NCI-H2227 (cell line): ENCODE measurements around the gene BRME1.
A peak's percentile ranks its signal among the peaks of the same experiment; 100 is the strongest.

Experiments
- DNase-seq: peaks from one replicate; lab custom pipeline; 2025; ENCODE audit not compliant: unreplicated experiment; lab: John Stamatoyannopoulos, UW

BRME1 gene

DNA sequence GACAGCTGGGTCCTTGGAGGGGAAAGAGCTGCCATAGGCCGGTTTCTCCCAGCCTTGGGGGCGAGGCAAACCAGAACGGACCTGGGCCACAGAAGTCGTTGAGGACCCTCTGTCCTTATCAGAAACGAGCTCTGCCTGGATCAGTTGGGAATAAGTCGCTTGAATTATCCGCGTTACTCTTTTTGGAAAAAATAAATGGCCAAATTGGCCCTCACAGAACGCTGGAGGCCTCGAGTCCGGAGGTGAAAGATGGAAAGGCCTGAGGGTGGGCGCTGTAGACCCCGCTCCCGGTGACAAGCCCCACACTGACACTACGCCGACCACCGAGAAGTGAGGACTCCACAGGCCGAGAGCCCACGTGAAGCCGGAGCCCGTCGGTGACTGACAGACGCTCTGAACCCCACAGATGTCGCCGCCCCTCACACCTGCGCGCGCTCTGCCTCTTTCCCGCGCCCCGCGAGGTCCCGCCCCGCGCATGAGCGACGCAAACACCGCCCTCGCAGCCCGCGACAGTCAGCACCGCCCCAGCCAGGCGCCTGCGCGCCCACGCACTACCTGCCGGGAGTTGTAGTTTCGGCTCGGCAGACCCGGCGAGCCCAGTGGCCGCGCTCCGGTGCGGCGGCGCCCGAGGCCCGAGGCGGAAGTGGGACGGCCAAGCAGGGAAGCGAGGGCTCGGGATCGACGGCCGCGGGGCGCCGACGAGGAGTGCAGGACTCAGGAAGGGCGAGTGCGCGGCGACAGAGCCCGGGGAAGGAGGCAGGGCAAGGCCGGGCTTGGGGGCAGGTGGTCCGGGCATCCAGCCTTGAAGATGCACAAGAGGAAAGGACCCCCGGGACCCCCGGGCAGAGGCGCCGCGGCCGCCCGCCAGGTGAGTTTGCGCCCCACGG is at the start of gene BRME1, which contains the start of gene CC2D1A:
Gene BRME1 (minus strand): TSS at position 484 of the 887 bp plus-strand sequence. CDS start 1,225 bp downstream, outside the sequence.
Gene CC2D1A (plus strand): TSS at position 568 of the 887 bp plus-strand sequence. CDS start 241 bp downstream, at position 809.
- DNase-seq = peak; percentile 93

DNA sequence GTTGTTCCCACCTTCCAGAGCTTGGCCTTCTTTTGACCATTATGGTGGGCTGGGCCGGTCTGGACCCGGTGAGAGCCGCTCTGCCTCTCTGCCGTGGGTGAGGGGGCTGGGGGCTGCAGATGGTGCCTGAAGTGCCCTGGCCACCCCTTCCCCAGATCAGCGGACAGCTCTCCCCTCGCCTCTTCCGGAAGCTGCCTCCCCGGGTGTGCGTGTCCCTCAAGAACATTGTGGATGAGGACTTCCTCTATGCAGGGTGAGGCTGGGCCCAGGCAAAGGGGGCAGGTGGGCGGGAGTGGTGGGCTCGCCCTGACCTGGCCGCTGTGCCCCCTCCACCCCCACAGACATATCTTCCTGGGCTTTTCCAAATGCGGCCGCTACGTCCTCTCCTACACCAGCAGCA is 48.3 kb upstream of the BRME1 start:
- no peak for DNase-seq

DNA sequence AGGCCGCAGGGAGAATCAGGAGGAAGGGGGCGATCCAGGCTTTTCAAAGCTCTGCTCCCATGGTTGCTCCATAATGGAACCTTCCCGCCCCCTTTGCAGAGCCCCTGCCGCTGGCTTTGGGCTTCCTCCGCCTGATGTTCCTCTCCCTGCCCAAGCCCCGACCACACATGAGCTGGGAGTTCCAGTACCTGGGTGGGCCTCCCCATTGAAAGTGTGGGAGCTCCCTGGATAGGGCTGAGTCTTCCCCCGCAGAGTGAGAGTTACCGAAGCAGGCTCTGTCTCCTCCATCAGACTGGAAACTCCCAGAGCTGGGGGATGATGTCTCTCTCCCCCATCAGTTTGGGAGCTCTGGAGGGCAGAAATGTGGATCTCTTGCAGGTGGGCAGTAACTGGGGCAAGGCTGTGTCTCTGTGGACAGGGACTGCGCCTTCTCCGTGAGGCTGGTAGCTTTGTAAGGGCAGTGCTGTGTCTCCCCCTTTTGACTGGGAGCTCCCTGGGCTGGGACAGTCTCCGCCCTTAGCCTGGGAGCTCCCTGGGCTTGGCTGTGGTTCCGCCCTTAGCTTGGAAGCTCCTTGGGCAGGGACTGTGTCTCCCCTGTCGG is 47.1 kb upstream of the BRME1 start:
- peak; percentile 42 for DNase-seq

DNA sequence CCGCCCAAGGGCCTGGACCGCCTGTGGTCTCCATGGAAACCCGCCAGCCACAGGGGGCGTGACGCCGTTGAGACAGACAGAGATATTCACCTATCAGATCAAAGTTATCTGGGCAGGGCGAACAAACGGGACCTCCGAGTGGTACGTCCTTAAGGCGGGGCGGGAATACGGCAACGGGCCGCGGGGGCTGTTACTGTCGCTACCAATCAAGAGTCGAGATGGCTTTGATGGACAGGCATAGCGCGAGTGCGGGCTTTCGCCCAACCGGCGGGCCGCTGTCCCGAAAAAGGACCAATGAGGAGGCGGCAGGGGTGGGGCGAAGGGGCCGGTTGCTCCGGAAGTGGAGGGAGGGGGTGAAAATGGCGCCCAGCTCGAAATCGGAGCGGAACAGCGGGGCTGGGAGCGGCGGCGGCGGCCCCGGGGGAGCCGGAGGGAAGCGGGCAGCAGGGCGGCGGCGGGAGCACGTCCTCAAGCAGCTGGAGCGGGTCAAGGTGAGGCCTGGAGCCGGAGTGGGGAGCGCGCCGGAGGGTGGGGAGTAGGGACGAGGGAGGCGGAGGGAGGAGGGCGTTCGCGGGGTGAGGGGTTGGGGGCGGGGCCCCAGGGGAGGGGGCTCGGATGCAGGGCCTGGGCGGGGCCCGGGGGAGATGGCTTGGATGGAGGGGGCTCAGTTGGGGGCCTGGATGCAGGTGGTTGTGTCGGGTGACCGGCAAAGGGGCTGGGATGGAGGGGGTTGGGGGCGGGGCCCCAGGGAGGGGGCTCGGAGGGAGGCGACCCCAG is 46.4 kb upstream of the BRME1 start, which contains the start of gene DCAF15:
Gene DCAF15 (plus strand): TSS at position 356 of the 777 bp plus-strand sequence. CDS start 4 bp downstream, at position 360.
- peak; percentile 98 for DNase-seq

DNA sequence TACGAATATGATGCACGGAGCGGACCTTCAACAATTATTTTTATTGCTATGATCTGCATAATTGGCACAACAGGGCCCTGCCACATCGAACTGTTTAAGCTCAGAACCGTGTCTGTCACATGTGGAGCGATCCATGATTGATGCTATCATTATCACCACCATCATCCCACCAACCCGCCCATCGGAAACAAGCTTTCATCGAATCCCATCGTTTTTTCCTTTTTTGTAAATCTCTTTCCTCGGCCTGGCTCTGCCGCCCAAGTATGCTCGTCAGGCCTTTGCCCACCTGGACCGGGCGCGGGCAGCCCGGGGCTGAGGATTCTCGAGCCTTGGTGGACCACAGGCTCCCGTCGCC is 45.9 kb upstream of the BRME1 start:
- no peak for DNase-seq

DNA sequence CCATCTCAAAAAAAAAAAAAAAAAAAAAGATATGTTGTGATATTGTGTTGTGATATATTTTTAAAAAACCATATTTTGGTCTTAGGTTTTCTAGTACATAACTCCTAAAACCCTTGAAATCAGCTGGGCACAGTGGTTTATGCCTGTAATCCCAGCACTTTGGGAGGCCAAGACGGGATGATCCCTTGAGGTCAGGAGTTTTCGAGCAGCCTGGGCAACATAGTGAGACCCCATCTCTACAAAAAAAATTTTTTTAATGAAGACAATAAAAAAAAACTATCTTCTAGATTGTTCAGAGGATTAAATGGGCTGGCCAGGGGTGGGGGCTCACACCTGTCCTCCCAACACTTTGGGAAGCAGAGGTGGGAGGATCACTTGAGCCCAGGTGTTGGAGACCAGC is 45.1 kb upstream of the BRME1 start:
- DNase-seq = no peak

DNA sequence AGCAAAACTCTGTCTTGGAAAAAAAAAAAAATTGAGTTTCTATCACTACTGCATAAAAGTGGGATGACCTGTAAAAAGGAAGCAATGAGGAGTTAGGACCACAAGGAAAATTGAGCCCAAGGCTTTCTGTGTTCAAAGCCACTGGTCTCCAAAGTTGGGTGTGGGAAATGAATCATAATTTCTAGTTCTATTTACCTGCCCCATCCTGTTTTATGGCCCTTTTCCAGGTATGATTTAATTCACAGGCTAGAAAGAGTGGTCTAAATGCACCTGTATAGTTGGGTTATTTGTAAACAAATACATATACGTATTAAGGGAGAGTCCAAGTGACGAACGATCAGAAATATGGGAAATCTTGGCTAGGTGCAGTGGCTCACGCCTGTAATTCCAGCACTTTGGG is 40.5 kb upstream of the BRME1 start:
- DNase-seq = no peak

DNA sequence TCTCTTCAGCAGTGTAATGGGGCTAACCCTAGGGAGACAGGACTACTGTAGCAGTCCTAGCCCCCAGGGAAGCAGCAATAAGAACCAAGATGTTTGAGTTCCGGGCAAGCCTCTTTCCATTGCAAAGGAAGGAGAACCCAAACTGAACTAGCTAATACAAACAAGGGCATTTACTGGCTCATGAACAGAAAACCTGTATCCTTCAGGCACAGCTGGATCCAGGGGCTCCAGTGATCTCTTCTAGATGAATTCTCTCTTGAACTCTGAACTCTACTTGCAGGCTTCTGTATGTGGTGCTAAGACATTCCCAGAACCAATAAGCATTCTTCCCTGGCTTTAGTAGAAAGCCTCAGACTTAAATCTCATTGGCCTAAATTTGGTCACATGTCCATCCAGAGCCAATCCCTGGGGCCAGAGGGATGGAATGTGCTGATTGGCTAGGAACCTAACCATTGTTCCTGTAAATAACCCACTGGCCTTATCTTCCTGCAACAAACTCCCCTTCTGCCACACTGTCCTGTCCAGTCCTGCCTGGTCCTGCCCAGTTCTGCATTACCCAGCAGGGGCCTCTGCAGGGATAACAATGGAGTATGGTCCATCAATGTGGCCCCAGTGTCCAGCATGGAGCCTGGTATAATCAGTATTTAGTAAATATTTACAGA is 36.2 kb upstream of the BRME1 start:
- DNase-seq = no peak

DNA sequence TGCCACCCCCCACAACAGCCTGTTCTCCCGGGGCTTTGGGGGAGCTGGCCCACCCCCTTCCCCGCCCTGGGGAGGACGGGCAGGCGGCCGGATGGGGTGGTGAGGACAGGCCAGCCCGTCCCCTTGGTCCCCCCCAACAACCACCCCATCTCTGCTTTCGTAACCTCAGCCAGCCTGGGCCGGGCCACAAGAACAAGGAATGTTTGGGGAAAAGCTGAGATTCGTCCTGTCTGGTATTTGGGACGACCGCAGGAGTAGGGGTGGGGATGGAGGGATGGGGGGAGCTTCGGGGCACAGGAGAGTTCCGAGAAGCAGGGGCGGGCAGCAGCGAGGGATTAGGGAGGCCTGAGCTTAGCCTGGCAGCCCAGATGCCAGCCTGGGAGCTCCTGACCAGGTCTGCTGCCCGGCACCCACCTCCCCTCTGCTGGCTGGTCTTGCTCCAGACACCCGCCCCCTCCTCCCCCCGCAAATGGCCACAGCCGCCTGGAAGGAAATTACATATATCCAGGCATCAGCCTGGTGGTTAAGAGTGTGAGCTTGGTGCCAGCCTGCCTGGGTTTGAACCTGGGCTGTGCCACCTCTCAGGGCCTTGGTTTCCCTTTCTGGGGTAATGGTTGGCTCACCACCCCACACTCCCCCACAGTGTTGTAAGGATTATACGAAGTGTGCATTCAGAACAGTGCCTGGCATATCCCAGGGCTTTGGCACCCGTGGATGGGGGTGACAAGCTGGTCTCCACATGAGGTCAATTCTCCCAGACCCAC is 32.6 kb upstream of the BRME1 start, which contains the start of gene PODNL1:
Gene PODNL1 (minus strand): TSS at position 117 of the 764 bp plus-strand sequence. CDS start 236 bp downstream, outside the sequence.
- DNase-seq = no peak

DNA sequence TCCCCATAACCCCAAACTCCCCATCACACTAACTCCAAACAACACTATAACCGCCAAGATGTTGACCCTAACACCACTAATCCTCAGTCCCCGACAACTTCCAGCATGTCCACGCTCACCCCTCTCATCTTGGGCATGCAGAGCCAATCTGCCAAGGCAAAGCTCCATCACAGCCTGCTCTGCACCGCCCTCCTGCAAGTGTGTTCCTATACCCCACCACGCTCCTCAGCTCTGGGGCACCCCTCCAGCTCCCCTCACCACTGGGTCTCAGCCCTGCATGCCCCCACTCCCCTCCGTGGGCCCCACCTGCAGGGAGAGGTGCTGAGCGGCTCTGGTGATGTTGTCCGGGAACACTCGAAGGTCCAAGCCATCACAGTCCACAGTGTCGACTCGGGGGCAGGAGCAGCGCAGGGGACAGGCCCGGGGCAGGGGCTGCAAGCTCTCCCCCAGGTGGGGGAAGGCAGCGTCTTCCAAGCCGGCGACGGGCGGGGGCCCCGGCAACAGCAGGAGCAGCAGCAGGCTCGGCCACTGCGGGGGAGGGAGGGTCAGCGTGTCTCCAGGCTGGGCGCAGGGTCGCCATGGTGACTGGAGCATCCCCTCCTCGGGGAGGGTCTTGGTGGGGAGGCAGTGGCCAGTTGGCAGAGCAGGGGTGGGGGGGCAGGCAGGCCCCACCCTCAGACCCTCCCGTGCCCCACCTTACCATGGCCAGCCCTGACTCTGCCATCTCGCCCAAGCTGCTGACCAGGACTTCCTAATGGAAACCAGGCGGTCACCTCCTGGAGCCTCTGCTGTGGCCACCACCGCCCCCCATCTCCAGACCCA is 31.8 kb upstream of the BRME1 start:
- DNase-seq = peak; percentile 13

DNA sequence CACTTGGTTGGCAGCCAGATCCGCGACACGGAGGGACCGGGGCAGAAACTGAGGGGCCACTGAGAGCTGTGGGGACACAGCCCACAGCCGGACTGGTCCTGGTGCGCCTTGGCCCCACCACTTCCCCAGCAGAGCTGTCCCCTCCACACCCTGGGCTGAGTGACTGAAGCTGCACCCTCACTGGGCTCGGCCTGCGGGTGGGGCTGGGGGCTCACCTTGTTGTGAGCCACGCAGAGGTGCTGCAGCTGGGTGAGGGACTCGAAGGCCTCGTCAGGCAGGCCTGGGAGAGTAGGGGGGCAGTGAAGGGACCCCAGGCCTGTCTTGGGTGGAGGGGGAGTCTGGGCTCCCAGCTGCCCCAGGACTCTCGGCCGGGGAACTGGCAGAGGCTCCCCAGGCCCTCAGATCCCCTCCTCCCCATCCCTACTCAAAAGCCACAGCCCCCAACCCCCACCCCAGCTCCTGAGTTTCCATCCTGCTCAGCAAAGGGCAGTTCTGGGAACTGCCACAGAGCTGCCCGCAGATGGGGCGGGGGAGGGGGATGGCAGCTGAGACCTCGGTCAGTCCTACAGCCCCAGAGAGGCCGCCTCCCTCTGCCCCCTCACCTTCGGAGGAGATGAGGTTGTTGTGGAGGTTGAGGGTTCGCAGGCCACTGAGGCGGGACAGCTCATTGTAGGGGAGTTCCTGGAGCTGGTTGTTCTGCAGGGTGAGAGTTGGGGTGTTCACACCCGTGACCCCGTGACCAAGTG is 30.0 kb upstream of the BRME1 start:
- no peak for DNase-seq

DNA sequence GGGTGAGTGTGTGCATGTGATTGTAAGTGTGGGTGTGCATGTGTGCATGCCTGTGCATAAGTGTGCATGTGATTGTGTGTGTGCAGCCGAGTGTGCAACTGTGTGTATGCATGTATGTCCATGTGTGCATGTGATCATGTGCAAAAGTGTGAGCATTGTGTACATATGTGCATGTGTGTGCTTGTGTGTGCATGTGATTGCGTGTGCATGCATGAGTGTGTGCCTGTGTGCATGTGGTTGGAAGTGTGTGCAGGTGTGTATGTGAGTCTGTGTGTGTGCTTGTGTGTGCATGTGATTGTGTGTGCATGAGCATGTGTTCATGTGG is 28.8 kb upstream of the BRME1 start:
- no peak for DNase-seq

DNA sequence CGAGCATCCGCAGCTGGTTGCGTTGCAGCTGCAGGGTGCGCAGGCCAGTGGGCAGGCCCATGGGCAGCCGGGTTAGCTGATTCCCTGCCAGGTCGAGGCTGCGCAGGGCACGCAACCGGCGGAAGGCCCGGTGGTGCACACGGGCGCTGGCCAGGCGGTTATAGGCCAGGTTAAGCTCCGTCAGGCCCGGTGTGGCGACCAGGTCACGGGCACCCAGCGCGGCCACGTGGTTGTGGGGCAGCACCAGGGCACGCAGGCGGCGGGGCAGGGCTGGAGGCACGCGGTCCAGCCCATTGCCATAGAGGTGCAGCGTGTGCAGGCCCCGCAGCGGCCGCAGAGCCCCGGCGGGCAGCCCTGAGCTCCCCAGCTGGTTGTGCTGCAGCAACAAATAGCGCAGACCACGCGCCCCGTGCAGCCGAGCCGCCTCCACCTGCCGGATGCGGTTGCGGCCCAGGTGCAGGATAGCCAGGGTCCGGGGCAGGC is 27.0 kb upstream of the BRME1 start:
- no peak for DNase-seq

DNA sequence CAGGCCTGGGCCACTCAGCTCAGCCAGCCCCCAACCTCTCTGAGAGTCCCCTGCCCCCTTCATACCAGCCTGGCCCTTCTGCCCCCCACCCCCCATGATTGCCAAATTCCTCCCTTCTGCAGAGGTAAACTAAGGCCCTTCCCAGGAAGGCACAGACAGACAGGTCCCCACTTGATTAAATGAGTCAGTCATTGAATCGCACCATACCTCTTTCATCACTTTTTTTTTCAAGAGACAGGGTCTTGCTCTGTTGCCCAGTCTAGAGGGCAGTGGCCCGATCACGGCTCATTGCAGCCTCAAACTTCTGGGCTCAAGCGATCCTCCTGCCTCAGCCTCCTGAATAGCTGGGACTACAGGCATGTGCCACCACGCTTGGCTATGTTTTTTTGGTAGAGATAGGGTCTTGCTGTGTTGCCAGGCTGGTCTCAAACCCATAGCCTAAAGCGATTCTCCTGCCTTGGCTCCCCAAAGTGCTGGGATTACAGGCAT is 26.3 kb upstream of the BRME1 start:
- DNase-seq = no peak

DNA sequence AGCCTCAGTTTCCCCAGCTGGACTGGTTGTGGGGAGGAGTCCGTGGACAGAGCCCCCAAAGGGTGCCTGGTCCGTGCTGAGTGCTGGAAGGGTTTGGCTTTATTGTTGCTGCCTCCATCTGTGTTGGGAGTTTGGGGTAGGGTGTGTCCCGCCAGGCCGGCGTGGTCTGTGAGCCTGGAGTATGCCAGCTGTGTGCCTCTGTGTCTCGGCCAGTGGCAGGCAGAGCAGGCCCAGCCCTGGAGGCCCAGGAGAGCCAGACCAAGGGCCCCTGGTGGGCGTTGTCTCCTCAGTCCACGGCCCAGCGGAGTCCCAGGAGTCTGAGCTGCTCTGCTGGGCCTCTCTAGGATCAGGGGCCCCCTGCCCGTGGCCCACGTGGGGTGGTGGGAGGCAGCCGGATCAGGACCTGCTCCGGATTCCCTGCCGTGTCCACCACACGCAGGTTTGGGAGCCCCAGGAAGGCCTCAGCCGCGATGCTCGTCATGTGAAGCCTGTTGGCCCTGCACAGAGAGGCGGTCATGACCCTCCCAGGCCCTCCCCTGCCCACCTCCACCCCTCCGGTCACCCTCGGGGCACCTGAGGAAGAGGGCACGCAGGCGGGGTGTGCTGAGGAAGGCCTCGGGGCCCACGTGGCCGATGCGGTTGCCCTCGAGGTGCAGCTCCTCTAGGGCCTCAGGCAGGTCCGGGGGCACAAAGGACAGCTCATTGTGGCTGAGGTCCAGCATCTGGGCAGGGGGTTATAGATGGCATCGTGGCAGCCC is 25.7 kb upstream of the BRME1 start:
- DNase-seq = no peak

DNA sequence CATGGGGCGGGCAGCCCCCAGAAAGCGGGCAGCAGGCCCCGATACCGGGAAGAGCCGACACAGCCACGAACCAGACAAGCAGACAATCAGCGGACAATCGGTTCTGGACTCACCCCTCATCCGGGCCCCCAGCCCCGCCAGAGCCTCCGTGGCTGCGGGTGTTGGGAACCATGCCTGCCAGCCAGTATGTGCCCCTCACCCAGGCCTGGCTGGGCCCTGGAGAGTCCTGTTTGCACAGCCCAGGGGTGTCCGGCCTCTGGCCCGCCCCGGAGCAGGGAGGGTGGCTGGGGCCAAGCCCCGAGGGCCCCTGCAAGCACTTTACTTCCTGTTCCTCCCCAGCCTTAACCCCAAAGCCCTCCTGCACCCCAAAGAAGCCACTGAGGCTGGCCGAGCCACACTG is 24.5 kb upstream of the BRME1 start:
- DNase-seq = no peak

DNA sequence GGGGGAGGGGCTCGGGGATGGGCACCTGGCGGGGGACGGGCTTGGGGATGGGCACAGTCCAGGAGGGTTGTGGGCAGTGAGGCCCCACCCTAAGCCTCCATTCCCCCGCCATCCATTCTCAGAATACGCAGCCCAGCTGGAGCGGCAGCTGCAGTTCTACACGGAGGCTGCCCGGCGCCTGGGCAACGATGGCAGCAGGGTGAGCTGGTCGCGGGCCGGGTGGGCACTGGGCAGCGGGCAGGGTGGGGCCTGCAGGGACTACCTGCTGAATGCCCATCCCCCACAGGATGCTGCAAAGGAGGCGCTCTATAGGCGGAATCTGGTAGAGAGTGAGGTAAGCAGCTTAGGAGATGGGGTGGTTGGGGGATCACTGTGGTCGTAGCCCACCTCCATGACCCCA is 24.0 kb upstream of the BRME1 start:
- no peak for DNase-seq

DNA sequence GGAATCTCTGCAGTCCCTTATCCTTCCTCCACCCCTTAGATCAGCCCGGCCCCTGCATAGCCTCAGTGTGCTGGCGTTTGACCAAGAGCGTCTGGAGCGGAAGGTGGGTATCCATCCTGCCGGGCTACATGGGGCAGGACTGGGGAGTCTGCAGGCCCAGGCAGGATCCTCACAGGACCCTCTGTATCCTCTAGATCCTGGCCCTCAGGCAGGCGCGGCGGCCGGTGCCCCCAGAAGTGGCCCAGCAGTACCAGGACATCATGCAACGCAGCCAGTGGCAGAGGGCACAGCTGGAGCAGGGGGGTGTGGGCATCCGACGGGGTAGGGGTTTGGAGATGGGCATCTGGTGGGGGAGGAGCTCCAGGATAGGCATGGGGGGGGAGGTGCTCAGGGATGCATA is 23.4 kb upstream of the BRME1 start:
- no peak for DNase-seq
